ENCODE data around the gene TERT.
"Not testable (repeated sequence)": the region's sequence is repeated elsewhere in the genome, so short reads cannot be mapped to it uniquely, and the experiment has no call there.

DNA sequence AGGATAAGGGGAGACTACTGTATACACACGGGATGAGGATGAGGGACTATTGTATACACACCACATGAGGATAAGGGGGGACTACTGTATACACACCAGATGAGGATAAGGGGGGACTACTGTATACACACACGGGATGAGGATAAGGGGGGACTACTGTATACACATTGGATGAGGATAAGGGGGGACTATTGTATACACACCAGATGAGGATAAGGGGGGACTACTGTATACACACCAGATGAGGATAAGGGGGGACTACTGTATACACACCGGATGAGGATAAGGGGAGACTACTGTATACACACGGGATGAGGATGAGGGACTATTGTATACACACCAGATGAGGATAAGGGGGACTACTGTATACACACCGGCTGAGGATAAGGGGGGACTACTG lies 38.4 kb upstream of the TERT start:
- TF ChIP-seq, protein P1, sequence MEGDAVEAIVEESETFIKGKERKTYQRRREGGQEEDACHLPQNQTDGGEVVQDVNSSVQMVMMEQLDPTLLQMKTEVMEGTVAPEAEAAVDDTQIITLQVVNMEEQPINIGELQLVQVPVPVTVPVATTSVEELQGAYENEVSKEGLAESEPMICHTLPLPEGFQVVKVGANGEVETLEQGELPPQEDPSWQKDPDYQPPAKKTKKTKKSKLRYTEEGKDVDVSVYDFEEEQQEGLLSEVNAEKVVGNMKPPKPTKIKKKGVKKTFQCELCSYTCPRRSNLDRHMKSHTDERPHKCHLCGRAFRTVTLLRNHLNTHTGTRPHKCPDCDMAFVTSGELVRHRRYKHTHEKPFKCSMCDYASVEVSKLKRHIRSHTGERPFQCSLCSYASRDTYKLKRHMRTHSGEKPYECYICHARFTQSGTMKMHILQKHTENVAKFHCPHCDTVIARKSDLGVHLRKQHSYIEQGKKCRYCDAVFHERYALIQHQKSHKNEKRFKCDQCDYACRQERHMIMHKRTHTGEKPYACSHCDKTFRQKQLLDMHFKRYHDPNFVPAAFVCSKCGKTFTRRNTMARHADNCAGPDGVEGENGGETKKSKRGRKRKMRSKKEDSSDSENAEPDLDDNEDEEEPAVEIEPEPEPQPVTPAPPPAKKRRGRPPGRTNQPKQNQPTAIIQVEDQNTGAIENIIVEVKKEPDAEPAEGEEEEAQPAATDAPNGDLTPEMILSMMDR (IDR thresholded peaks at IDR 0.05) = not testable (repeated sequence)
- not testable (repeated sequence) for TF ChIP-seq POLR2A, POLR2AphosphoS5, EP300 (IDR thresholded peaks at IDR 0.05)

Measured in sigmoid colon (tissue), 4 donors.